Epithelial cell of esophagus (primary cell): ENCODE measurements around the gene MRAP2.
A peak's percentile ranks its signal among the peaks of the same experiment; 100 is the strongest.

ENCODE experiments used
- DNase-seq: peaks from one replicate; pipeline ENCODE4 v3.0.0; 2010; ENCODE audit warnings: low read depth
- H3K4me3 ChIP-seq: 2 replicates; pipeline ENCODE4 v1.5.1; 2011; ENCODE audit warnings: mild to moderate bottlenecking, low read length, control low read depth
- CTCF ChIP-seq: IDR thresholded peaks from 2 replicates; pipeline ENCODE4 v1.5.1; 2011; ENCODE audit warnings: low read depth, mild to moderate bottlenecking, low read length, control low read depth, inconsistent platforms; ENCODE audit not compliant: insufficient read depth; ENCODE audit errors: missing control alignments

MRAP2 gene

GRCh38 chr6:84135291-84135690, 101.7 kb downstream of the MRAP2 start:
- TF ChIP-seq CTCF = no peak
- H3K4me3 ChIP-seq = no peak overlapping the region
- peak; percentile 66 for DNase-seq

- no peak for DNase-seq
- no peak for TF ChIP-seq CTCF
- no peak overlapping the region for H3K4me3 ChIP-seq
Measured at GRCh38 chr6:84136364-84137050, 102.9 kb downstream of the MRAP2 start.

GRCh38 chr6:84137051-84137375, 103.4 kb downstream of the MRAP2 start:
- no peak for TF ChIP-seq CTCF
- no peak overlapping the region for H3K4me3 ChIP-seq
- DNase-seq = peak; percentile 29

- DNase-seq = peak; percentile 25
- no peak overlapping the region for H3K4me3 ChIP-seq
- no peak for TF ChIP-seq CTCF
Measured at GRCh38 chr6:84137989-84138575, 104.5 kb downstream of the MRAP2 start.

- no peak for TF ChIP-seq CTCF
Measured at GRCh38 chr6:84139311-84139710, 105.7 kb downstream of the MRAP2 start.

More at GRCh38 chr6:84139311-84139710, 105.7 kb downstream of the MRAP2 start:
- no peak for DNase-seq
- H3K4me3 ChIP-seq = no peak overlapping the region
